ENCODE data around the gene NDOR1.
A peak's percentile ranks its signal among the peaks of the same experiment; 100 is the strongest.

Gene NDOR1
- 48.0 reads per million, percentile 67 among the genes with 10 or more reads in this experiment for total RNA-seq

GRCh38 chr9:137205126-137206069 lies at the start of gene NDOR1, which contains the start of gene TMEM203:
TSS of gene NDOR1 (plus strand) at chr9:137205700. CDS start at chr9:137205778, 78 bp downstream.
TSS of gene TMEM203 (minus strand) at chr9:137205648. CDS start at chr9:137205414, 234 bp downstream.
- peak; percentile 97 for DNase-seq

GRCh38 chr9:137156567-137157375 lies 48.7 kb upstream of the NDOR1 start:
- DNase-seq, result peak; percentile 31

- DNase-seq, result no peak
Measured at GRCh38 chr9:137157618-137158415, 47.7 kb upstream of the NDOR1 start.

GRCh38 chr9:137158625-137159024 lies 46.9 kb upstream of the NDOR1 start:
- no peak for DNase-seq

GRCh38 chr9:137159105-137160053 lies 46.1 kb upstream of the NDOR1 start:
- no peak for DNase-seq

- DNase-seq, result no peak
Measured at GRCh38 chr9:137160054-137160425, 45.5 kb upstream of the NDOR1 start.

GRCh38 chr9:137160716-137161557 lies 44.6 kb upstream of the NDOR1 start:
- DNase-seq, result no peak

DNA sequence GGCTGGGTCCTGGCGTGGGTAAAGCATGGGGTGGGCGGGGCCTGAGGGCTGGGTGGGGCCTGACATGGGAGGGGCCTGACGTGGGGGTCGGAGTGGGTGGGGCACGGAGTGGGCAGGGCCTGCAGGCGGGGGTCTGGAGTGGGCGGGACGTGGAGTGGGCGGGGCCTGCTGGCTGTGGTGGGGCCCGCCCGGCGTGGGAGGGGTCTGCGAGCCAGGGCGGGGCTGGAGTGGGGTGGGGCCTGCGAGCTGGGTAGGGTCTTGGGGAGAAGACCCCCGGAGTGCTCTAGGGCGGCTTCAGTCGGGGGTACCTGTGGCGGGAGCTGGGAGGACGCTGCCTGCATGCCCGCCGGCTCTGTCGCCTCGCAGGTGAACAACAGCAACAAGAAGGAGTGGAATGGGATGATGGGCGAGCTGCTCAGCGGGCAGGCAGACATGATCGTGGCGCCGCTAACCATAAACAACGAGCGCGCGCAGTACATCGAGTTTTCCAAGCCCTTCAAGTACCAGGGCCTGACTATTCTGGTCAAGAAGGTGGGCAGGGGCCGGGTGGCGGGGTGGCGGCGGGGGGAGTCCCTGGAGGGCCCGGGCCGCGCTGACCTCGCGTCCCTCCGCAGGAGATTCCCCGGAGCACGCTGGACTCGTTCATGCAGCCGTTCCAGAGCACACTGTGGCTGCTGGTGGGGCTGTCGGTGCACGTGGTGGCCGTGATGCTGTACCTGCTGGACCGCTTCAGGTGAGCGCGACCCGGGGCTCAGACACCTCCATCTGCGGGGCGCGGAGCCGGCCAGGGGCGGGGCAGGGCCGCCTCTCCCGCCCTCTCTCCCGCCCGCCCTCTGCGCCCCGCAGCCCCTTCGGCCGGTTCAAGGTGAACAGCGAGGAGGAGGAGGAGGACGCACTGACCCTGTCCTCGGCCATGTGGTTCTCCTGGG lies 43.7 kb upstream of the NDOR1 start:
- no peak for DNase-seq

DNA sequence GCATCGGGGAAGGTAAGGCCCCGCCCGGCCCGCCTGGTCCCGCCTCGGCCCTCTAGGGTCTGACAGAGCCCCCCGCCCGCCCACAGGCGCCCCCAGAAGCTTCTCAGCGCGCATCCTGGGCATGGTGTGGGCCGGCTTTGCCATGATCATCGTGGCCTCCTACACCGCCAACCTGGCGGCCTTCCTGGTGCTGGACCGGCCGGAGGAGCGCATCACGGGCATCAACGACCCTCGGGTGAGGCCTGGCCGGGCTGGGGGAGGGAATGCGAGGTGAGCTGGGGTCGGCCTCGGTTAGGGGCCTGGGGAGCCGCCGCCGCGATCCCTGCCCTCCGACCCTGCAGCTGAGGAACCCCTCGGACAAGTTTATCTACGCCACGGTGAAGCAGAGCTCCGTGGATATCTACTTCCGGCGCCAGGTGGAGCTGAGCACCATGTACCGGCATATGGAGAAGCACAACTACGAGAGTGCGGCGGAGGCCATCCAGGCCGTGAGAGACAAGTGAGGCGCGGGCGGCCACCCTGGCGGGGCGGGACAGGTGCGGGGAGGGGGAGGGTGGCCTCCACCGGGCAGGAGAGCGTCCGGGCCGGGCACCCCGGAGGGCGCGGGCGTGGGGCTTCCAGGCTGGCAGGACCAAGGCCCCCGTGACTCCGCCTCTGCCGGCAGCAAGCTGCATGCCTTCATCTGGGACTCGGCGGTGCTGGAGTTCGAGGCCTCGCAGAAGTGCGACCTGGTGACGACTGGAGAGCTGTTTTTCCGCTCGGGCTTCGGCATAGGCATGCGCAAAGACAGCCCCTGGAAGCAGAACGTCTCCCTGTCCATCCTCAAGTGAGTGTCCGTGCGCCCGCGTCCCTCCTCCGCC lies 42.8 kb upstream of the NDOR1 start:
- no peak for DNase-seq

GRCh38 chr9:137163365-137163715 lies 42.2 kb upstream of the NDOR1 start:
- DNase-seq, result no peak

GRCh38 chr9:137163805-137164204 lies 41.7 kb upstream of the NDOR1 start:
- DNase-seq, result no peak

DNA sequence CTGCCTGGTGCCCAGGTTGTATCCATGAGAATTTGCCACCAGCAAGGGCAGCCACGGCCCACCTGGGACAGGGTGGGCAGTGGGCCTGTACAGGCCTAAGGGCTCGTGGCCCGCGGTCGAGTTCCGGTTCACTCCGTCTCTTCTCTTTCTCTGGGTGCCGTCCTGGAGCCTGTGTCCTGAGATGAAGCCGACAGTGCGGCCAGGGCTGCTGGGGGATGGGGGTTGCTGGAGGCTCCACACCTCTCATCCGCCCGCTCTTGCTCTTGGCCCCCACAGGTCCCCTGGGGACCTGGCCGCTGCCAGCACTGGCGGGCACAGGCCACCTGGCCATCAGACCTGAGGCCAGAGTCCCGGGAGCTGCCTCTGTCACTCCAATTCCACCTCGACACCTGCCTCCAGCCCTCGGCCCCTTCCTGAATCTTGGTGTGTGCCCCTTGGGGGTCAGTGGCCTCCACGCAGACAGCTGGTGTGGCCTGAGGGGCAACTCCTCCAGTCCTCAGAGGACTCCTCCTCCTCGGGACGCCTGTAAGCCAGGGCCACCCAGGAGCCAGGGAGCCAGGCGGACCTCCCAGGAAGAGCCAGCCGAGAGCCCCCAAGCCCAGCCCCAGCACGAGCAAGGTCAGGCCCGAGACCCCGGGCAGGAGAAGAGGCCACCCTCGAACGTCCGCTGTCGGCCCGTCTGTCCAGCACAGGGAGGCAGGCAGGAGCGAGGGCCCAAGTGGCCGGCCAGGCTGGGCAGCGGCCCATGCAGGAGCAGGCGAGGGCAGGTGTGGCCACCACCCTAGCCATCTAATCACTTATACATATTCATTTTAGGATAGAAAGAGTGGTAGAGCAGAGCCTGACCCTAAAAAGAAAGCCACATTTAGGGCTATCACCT lies 40.9 kb upstream of the NDOR1 start:
- DNase-seq, result no peak

DNA sequence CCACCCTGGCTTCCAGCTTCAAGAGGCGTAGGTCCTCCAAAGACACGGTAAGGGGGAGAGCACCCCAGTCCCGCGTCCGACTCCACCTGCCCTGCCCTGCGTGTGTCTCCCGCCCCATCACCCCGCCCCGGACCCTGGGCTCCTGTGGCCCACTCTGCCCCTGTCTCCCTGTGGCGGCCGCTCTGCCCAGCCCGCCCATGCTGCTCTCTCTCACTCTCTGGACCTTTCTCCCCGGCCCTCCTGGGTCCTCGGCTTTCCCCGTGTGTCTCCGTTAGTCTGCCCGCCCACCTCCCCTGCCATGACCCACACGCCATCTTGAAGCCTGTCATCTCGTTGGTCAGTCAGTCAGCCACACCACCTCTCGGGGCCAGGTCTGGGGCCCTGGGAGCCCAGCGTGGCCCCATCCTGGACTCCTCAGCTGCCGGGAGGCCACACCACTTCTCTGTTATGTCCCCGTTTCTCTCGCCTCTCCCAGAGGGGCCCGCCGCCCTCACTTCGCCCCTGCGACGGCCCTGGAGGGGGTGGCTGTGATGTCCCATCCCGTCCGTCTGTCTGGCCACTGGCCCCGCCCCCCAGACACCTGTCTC lies 40.2 kb upstream of the NDOR1 start:
- DNase-seq, result no peak

- no peak for DNase-seq
Measured at GRCh38 chr9:137166380-137167229, 38.9 kb upstream of the NDOR1 start.

DNA sequence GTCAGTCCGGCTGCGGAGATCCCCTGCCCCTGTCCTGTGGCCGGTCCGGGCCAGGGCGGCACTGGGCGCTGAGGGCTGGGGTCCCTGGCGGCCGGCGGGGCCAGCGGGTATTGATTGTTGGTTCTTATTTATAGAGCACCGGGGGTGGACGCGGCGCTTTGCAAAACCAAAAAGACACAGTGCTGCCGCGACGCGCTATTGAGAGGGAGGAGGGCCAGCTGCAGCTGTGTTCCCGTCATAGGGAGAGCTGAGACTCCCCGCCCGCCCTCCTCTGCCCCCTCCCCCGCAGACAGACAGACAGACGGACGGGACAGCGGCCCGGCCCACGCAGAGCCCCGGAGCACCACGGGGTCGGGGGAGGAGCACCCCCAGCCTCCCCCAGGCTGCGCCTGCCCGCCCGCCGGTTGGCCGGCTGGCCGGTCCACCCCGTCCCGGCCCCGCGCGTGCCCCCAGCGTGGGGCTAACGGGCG lies 38.2 kb upstream of the NDOR1 start:
- DNase-seq, result no peak

All from effector CD4-positive, alpha-beta T cell (primary cell).